Stomach (tissue), 4 donors: ENCODE measurements around the gene SPANXN4.

ENCODE experiments used
- POLR2A ChIP-seq, 4 donors: fragments of 450-650 bp; IDR thresholded peaks; one replicate each; pipeline ENCODE4 v1.6.1; 2016; ENCODE audit warnings: antibody characterized with exemption in 4 of 4, control low read depth in 2 of 4, mild to moderate bottlenecking in 1 of 4, moderate library complexity in 1 of 4
- TF ChIP-seq, protein P1 (sequence below), 7 experiments: fragments of 450-650 bp in 4 of 7; fragments of 200-600 bp in 3 of 7; sonication (generic) in 3 of 7; IDR thresholded peaks; one replicate each; pipeline ENCODE4 v1.5.1; 2016 to 2019; ENCODE audit warnings: antibody characterized with exemption in 7 of 7, control low read depth in 2 of 7, mild to moderate bottlenecking in 1 of 7

DNA sequence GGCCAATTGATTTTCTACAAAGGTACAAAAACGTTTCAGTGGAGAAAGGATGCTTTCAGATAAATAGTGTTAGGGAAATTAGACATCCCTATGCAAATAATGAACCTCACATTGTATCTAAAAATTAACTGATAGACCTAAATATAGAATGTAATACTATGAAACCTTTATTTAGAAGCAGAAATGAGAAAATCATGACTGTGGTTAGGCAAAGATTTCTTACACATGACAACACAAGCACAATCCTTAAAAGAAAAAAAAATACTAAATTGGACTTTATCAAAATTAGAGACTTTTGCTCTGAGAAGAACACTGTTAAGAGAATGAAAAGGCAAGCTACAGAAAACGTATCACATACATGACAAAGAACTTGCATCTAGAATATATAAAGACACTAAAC lies 43.0 kb upstream of the SPANXN4 start:
- TF ChIP-seq, protein P1, sequence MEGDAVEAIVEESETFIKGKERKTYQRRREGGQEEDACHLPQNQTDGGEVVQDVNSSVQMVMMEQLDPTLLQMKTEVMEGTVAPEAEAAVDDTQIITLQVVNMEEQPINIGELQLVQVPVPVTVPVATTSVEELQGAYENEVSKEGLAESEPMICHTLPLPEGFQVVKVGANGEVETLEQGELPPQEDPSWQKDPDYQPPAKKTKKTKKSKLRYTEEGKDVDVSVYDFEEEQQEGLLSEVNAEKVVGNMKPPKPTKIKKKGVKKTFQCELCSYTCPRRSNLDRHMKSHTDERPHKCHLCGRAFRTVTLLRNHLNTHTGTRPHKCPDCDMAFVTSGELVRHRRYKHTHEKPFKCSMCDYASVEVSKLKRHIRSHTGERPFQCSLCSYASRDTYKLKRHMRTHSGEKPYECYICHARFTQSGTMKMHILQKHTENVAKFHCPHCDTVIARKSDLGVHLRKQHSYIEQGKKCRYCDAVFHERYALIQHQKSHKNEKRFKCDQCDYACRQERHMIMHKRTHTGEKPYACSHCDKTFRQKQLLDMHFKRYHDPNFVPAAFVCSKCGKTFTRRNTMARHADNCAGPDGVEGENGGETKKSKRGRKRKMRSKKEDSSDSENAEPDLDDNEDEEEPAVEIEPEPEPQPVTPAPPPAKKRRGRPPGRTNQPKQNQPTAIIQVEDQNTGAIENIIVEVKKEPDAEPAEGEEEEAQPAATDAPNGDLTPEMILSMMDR (IDR thresholded peaks at IDR 0.05), result no peak
- no peak for TF ChIP-seq POLR2A (IDR thresholded peaks at IDR 0.05)
